Stimulated activated CD8-positive, alpha-beta memory T cell treated with anti-CD3 and anti-CD28 coated beads, Interleukin-15, amount 100 ng/mL, for 24 hours (primary cell): ENCODE measurements around the gene AGPAT1.
"Not testable (repeated sequence)": the region's sequence is repeated elsewhere in the genome, so short reads cannot be mapped to it uniquely, and the experiment has no call there.

Experiments used
- DNase-seq: peaks from one replicate; pipeline ENCODE4 v3.0.0-alpha.2; 2020; ENCODE audit warnings: low read depth

Gene AGPAT1

DNA sequence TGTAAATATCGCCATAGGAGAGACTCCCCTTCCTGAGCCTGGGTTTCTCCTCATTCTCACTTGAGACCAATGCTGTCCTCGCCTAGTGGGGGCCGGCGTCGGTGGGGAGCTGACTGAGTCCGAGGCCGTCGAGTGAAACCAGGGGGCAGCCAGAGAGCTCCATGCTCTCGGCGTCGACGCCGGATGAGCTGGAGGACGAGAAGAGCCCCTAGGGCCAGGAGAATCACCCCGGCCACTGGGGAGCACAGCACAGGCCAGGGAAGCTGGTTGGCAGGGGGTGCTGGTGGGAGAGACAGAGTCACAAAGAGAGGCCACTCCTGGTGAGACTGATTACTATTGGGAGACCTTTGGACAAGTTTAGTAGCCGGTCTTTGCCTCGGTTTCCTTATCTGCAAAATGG lies 23.0 kb upstream of the AGPAT1 start:
- no peak for DNase-seq

DNA sequence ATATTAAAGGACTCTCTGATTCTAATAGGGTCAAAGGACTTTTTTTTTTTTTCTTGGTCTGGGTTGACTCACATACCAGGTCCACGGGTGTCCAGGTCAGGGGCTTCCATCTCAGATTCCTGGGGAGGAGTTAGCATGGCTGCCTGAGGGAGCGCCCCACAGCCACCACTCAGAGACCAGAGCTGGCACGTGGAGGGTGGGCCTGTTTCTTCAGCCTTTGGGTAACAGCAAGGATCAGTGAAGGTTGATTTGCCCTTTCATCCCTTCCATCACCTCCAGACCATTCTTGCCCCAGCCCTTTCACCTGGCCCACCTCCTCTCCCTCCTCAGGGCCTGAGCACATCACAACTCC lies 22.4 kb upstream of the AGPAT1 start:
- no peak for DNase-seq

DNA sequence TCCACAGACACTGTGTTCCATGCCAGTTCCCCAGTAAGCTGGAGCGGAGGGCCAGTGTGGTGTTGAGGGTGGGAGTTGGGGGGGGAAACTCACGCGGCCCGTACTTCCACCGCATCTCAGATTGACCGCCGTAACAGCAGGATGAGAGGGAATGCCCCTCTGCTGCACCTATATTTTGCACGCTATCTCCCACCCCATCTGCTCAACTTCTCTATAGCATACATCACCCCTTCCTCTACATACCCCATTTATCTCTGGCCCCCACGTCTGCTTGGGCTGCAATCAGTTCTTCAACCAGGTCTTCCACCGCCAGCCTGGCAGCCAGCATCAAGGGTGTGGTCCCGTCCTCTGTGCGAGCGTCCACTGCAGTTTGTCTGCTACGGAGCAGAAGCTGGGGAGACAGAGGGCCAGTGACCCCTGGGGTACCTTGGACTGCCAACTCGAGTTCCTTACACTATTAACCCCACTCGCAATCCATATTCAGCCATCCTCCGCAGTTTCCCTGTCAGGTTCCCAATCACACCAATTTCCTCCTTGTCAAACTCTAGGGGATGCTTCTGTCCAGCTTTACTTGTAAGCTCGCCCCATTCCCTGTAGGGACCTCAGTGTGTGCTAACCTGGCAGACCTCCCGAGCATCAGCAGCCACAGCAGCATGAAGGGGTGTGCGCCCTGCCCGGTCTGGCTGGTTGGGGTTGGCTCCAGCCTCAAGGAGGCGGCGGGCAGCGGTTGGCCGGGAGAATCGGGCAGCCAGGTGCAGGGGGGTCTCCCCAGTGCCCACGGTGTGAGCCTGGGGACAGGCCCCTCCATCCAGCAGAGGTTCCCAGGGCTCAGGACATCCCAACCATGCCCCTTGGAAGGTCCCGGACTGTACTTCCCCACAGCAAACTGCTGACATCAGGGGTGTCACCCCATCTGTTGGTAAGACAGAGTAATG lies 21.1 kb upstream of the AGPAT1 start:
- no peak for DNase-seq

DNA sequence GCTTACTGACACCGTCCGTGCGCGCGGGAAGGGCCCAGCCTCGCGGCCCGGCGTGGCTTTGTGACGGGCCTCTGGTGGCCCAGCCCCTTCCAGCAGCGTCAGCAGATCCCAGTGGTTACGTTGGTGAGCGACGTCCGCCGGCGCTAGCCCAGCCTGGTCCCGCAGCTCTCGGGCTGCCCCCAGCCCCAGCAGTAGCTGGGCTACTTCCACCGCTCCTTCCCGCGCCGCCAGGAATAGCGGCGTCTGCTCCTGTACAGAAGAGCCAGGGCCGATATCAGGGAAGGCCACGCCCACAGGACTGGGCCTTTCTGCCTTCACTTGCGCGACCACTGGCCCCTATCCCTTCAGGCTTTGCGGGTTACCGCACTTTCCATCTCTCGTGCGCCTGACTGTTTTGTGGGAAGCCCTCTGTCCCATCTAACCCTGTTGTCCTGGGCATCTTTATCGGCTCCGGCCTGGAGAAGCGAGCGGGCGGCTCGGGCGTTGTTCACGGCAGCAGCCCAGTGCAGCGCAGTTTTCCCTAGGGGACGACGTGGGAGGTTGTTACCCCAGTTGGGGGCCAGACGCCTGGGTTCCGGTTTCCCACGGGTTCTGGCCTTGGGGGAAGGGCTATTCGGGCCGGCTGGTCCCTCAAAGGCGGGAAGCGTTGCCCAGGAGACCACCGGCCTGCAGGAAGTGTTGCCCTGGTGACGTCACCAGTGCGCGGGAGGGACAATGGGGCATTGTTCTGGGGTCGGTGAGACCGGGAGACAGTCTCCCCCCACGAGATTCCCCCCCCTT lies 20.2 kb upstream of the AGPAT1 start:
- peak; percentile 42 for DNase-seq

DNA sequence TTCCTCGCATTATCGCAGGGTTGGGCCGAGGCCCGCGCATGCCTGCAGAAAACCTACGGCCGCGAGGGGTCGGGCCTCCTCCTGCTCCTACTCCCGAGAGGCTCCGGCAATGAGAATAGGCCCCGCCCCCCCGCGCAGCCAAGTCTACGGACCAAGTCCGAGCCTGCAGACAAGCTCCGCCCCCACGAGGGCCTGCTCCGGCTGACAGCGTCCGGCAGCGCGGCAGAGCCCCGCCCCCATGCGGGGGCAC lies 19.7 kb upstream of the AGPAT1 start:
- DNase-seq, result peak; percentile 100

DNA sequence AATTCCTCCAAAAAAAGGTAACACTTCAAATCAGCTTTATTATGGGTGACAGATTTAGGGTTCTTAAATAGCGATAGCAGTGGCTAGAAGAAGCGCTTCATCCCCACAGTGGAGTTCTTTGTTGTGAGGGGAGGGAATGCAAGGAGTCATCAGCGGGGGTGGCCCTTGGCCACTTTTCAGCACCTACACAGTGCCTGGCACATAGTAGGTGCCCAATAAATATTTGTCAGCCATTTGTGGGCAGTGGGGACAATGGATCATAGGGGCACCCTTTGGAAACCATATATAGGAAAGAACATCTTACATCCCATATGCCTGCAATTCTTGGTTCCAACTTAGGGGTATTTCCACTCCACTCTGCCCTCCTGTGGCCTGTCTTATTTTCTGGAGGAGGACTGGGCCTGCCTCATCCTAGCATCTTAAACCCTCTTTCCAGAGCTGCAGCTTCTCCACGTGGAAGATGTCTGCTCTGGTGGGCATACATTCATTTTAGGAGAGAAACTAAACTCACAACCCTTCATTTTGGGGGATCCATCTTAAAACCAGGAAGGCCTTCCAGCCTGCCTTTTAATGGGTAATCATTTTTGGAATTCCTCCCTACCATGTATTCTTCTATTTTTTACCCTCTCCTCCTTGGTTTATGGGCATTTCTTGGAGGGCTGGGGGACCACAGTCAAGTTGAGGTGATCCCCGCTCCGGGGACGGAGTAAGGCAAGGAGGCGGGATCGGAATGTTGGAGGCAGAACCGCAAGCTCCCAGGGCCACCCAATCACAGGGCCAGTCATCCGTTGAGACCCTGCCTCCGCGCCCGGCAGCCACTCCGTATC lies 19.2 kb upstream of the AGPAT1 start:
- DNase-seq, result no peak

DNA sequence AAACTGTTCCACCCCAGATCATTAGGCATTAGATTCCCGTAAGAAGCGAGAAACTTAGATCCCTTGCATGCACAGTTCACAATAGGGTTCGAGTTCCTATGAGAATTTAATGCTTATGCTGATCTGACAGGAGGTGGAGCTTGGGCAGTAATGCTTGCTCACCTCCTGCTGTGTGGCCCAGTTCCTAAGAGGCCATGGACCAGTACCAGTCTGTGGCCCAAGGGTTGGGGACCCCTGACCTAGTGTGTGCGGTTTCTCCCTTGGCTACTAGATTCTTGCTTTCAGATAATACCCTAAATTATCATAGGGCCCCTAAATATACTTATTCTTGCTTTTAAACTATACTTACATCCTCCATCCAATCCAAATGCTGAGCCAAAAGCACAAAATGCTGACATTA lies 18.5 kb upstream of the AGPAT1 start:
- DNase-seq, result no peak

DNA sequence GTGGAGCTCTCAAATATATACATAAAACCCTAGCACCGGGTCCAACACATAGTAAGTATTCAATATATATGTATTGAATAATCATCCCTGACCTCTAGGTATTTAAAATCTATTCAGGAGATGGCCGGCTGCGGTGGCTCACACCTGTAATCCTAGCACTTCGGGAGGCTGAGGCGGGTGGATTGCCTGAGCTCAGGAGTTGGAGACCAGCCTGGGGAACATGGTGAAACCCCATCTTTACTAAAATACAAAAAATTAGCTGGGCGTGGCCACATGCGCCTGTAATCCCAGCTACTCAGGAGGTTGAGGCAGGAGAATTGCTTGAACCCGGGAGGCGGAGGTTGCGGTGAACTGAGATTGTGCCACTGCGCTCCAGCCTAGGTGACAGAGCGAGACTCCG lies 17.2 kb upstream of the AGPAT1 start:
- not testable (repeated sequence) for DNase-seq

DNA sequence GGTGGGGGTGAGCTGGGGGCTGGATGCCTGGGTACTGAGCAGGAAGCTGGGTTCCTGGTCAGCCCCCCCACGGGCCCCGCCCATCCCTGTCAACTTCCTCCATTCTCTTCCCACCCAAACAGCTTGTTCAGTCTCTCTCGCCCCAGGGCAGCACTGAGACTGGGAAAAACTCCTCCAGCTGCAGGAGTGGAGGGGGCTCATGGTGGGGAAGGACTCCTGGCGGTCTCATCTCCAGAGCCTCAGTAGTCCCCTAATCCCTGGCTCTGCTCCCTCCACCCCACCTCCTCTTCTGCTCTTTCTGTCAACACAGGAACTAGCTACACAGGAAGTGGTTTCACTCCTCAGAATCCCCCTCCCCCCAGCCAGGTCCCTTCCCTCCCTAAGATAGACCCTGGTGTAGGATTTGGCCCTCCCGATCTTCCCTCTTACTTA lies 16.7 kb upstream of the AGPAT1 start, which contains the start of gene GPSM3:
TSS of gene GPSM3 (minus strand) at position 36 of the 432 bp plus-strand sequence. CDS start 130 bp downstream, outside the sequence.
- DNase-seq, result no peak

DNA sequence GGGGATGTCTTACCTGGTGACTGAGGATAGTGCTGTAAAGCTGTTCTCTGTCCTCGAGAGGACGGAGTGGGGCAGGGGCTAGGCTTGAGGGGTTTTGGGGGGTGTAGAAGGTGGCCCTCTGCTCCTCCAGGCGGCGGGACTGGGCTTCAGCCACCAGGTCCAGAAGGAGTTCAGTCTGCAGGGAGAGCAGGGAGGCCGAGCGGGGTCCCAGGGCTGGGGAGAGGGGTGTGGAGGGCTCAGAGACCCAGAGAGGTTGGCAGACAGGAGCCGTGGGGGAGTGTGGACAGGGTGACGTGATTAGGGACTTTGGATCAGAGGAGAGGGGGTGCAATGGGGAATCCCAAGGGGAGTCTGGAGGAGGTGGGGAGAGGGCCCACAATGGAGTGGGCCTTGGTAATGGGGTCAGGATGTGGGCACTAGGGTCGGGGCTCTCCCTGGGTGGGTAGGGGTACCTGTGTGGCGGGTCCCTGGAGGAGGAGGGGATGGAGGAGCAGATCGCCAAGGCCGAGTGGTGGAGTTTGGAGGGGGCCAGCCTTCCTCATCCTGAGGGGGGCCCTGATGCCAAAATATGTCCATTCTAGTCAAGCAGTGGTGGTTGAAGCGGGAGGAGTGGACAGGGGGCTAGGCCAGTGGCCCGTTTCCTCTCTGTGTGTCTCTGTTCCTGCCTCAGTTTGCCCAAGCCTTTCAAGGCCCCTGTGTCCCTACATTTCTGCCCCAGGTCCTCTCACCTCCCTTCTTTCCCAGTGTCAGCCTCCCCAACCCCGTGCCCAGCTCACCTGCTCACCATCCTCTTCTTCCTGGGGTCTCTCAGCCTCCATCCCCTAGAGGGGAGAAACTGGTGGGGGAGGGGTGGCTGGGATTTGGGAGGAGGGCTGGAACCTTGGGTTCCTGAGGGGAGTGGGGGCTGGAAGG lies 16.1 kb upstream of the AGPAT1 start:
- no peak for DNase-seq

DNA sequence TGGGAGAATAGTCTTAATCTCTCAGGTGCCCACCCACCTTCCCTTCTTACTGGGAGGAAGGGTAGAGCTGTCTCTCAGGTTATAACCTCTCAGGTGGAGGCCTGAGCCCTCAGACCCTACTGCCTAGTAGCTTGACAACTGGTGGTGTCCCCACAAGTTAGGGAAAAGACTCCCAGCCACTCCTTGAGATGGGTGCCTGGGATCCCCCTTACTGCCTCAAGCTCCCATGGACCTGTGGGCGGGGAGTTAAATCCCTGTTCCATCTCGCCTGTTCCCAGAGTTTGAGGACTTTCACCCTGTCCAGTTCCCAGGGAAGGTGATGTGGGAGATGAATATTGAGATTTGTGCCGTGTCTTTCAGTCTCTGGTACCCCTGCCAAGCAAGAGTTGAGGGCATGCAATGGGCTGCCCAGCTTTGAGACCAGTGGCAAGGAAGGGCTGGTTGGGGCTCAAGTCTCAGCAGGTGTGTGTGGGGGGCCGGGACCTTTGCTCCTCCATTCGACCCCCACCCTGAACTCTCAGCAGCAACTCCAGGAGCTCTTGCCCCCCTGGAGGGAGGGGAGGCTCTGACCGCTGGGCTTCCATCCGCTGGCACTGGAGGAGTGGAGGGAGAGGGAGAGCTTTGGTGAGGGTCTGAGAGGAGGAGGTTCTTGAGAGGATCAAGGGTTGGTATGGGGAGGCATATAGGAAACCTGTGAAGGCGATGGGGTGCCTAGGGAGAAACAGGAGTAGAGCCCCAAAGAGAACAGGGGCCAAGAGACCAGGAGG lies 15.2 kb upstream of the AGPAT1 start:
- DNase-seq, result no peak

DNA sequence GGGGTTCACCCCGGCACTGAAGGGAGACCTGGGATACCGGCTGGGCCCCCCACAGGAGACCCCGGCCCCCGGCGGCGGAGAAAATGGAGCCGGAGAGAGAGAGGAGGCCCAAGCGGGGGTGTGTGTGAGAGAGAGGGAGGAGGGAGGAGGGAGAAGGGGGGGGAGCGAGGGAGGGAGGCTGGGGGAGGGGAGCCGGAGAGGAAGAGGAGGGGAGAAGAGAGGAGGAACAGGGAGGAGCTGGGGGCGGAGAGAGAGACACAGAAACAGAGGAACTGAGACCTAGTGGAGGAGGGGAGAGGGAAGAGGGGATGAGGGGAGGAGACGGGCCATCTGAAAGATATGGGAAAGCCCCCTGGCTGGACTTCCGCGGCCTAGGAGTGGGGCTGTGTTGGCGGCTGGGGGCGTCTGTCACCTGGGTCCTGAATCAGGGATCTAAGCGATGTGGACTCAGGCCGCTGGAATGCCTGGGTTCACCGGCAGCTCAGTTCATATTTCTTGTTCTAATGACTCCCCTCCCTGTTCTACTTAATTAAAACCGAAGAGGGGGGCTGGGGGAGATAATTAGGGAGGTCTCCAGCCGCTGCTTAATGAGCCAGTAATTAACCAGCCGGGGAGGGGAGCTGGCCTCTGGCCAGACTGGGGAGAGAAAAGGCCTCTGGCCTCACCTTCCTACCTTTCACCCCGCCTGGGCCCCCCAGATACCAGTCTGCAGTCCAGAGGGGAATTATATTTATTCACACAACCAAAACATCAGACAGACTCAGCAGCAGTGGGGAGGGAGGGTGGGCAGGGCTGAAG lies 14.4 kb upstream of the AGPAT1 start, which contains the start of gene PBX2:
TSS of gene PBX2 (minus strand) at position 149 of the 798 bp plus-strand sequence. CDS start 287 bp downstream, outside the sequence.
- peak; percentile 39 for DNase-seq

DNA sequence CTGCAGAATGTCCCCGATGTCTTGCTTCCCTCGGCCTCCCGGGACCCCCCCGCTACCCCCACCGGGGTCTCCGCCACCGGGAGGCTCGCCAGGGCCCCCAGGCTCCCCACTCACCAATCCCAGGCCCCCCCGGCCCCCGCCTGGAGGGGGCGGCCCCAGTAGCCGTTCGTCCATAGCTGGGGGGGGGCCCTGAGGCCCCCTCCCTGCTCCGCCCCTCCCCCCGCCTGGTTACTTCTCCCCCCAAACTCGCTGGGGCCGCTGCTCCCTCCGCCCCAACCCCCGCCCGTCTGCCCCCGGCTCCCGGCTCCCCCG lies 13.8 kb upstream of the AGPAT1 start:
- DNase-seq, result no peak

DNA sequence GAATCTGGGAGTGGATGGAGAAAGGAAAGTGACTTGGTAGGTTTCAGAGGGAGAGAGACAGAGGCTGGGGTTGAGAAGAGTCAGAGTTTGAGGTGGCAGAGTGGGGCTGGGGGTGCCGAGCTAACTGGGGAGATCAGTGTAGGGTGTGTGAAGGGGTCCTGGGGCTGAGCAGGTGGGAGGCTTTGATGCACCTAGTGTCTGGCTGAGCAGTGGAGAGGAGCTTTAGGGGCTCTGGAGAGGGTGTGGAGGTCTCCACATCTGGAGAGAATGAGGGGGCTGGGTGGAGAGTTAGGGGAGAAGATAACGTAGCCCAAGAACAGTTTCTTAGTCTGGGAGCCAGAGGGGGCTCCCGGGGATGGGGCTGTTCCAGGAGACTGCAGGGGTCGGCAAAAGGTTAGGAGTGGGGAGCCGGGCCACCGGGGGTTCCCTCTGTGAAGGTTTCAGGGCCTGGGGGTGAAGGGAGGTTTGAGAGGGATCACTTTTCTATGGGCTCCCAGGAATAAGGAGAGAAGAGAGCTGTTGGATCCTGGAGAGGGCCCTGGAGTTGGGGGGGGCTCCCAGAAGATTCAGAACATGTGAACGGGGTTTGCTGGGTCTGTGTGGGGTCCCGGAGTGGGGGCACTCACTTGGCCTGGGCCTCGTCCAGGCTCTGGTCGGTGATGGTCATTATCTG lies 13.3 kb upstream of the AGPAT1 start:
- DNase-seq, result no peak

DNA sequence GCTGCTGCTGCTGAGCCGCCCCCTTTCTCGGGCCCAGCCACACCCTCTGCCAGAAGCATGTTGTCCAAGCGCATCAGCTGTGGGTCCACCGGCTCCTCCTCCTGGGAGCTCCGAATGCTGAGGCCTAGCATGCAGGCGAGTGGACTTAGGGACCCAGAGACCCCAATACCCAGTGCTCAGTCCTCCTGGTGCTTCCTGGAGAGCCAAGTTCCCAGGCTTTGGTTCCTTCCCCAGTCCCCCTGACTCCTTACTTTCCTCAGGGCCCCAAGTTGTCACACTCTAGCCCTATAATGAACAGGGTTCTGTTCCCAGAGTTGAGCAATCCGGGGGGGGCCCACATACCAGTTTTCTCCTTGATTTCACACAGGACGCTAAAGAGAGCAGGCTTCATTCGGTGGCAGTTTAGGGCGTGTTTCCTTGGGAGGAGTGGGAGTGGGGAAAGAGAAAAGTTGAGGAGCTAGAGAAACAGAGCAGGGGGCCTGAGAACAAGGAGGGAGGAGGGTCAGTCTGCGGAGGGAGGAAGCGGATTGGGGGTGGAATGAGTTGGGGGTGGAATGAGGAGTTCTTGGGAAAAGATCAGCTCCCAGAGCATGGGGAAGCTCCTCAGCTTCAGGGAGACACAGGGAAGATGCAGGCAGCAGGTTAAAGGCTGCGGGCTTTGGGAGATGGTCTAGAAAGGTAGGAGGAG lies 12.6 kb upstream of the AGPAT1 start:
- no peak for DNase-seq

DNA sequence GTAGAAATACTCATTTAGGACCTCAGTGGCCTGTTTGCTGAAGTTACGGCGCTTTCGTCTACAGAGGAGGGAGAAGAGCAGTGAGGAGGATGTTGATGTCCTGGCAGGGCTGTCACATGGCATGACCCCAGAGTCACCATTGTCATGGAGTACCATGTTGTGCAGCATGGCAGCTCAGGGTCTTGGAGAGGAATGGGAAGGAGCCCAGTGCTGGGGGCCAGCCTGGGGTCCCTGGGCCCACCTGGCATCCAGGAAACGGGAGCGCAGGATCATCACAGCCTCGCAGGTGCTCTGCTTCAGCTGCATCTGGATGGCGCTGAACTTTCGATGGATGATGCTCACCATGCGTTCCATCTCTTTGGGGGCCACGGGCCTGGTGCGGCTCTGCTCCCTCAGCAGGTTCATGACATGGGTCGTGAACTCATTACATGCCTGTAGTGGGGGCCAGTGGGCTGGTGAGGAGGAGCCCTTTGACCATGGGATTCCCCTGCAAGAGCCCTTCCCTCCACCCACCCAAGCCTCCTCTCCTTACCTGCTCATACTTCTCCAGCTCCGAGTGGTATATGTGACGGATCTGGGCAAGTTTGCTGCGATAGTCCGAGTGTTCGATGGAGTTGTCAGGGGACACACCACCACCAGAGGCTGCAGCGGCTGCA lies 12.0 kb upstream of the AGPAT1 start:
- DNase-seq, result not testable (repeated sequence)

DNA sequence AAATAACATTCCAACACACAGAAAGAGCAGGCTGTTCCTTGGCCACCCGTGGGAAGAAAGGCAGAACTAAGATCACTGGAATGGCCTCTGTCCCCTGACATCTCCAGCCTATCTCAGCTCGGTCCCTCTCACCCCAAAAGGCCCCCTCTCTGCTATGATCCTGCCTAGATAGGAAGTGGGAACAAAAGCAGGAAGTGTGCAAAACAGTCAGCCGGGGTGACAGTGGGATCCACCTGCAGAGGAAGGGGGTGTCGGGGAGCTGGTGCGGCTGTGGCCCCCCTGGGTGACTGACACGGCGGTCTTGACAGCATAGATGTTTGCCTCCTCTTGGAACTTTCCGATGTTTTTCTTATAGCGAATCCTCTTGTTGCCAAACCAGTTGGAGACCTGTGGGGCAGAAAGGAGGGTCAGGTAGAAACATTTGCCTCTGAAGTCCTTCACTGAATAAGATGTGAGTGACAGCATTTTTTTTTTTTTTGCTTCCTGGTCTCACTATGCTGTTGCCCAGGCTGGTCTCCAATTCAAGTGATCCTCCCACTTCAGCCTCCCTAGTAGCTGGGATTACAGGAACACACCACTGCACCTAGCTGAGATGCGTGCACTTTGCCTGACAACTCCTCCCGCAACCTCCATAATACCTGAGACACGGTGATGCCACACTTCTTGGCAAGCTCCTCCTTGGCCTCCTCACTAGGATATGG lies 11.3 kb upstream of the AGPAT1 start:
- DNase-seq, result no peak
